HEK293 (cell line): Measurements from ENCODE around the gene USP1.

Experiments
- CTCF ChIA-PET: fragments of 350-600 bp; formaldehyde crosslinking; extraction: SDS; loops from one replicate; lab custom pipeline; 2021; ENCODE audit warnings: antibody characterized with exemption; lab: Yijun Ruan, JAX
- POLR2A ChIA-PET: fragments of 300-600 bp; formaldehyde crosslinking; extraction: SDS; loops from one replicate; lab custom pipeline; 2020; ENCODE audit warnings: antibody characterized with exemption, inconsistent platforms; lab: Yijun Ruan, JAX
- H3K27ac ChIP-seq: fragments of 200-500 bp; sonication (Bioruptor generic); 2 replicates; pipeline ENCODE4 v1.5.1; 2014; ENCODE audit warnings: low read depth, low read length, control low read depth, inconsistent platforms; ENCODE audit errors: extremely low read depth
- H3K36me3 ChIP-seq, 2 experiments: fragments of 200-500 bp in 1 of 2; sonication (Bioruptor generic) in 1 of 2; 1 replicate in 1 of 2; 2 replicates in 1 of 2; pipeline ENCODE4 v1.5.1; 2014 to 2017; ENCODE audit warnings: inconsistent platforms in 2 of 2, low read length in 2 of 2; ENCODE audit not compliant: control insufficient read depth in 2 of 2, insufficient read depth in 1 of 2
- H3K4me1 ChIP-seq: fragments of 200-500 bp; sonication (Bioruptor generic); 2 replicates; pipeline ENCODE4 v1.5.1; 2014; ENCODE audit warnings: mild to moderate bottlenecking, low read length, inconsistent platforms; ENCODE audit not compliant: control insufficient read depth, insufficient read depth
- H3K4me3 ChIP-seq: 2 replicates; pipeline ENCODE4 v1.5.1; 2011; ENCODE audit warnings: low read depth, mild to moderate bottlenecking, control low read depth, low read length, moderate library complexity
- H3K9me3 ChIP-seq: fragments of 200-500 bp; sonication (Bioruptor generic); 2 replicates; pipeline ENCODE4 v1.5.1; 2014; ENCODE audit warnings: low read depth, low read length, inconsistent platforms; ENCODE audit not compliant: control insufficient read depth, insufficient read depth
- EGR2 ChIP-seq: fragments of 450-650 bp; formaldehyde crosslinking; IDR thresholded peaks from 2 replicates; pipeline ENCODE4 v1.5.1; 2016; ENCODE audit warnings: low read depth, missing biosample characterization, missing genetic modification characterization
- HOXC10 ChIP-seq: sonication (generic); formaldehyde crosslinking; IDR thresholded peaks from 2 replicates; pipeline ENCODE4 v1.8.1; 2023; ENCODE audit warnings: mild to moderate bottlenecking, missing genetic modification reagents
- IKZF3 ChIP-seq: fragments of 450-650 bp; IDR thresholded peaks from 2 replicates; pipeline ENCODE4 v1.5.0; 2018; ENCODE audit warnings: missing biosample characterization, mild to moderate bottlenecking, missing genetic modification characterization, moderate library complexity
- KLF9 ChIP-seq: fragments of 450-650 bp; formaldehyde crosslinking; IDR thresholded peaks from 2 replicates; pipeline ENCODE4 v1.5.1; 2016; ENCODE audit warnings: missing biosample characterization, missing genetic modification characterization, low read depth
- MZF1 ChIP-seq: fragments of 450-650 bp; formaldehyde crosslinking; IDR thresholded peaks from 2 replicates; pipeline ENCODE4 v1.5.1; 2017; ENCODE audit warnings: missing biosample characterization, missing genetic modification characterization, borderline replicate concordance
- PRDM10 ChIP-seq: fragments of 450-650 bp; formaldehyde crosslinking; IDR thresholded peaks from 2 replicates; pipeline ENCODE4 v1.5.1; 2016; ENCODE audit warnings: missing biosample characterization, missing genetic modification characterization
- TCF7L2 ChIP-seq: IDR thresholded peaks from 2 replicates; pipeline ENCODE4 v1.6.1; 2011; ENCODE audit warnings: low read depth, mild to moderate bottlenecking, inconsistent platforms, low read length, moderate library complexity, borderline replicate concordance
- ZBTB11 ChIP-seq: fragments of 450-650 bp; formaldehyde crosslinking; conservative IDR thresholded peaks from 2 replicates; pipeline ENCODE4 v1.5.1; 2016; ENCODE audit warnings: low read depth, missing biosample characterization, missing genetic modification characterization
- ZFHX2 ChIP-seq: fragments of 450-650 bp; formaldehyde crosslinking; conservative IDR thresholded peaks from 2 replicates; pipeline ENCODE4 v1.5.1; 2016; ENCODE audit warnings: missing biosample characterization, missing genetic modification characterization
- ZFP37 ChIP-seq: fragments of 450-650 bp; formaldehyde crosslinking; IDR thresholded peaks from 2 replicates; pipeline ENCODE4 v1.5.1; 2016; ENCODE audit warnings: missing biosample characterization, missing genetic modification characterization
- ZNF148 ChIP-seq: fragments of 450-650 bp; formaldehyde crosslinking; IDR thresholded peaks from 2 replicates; pipeline ENCODE4 v1.5.0; 2017; ENCODE audit warnings: missing biosample characterization, missing genetic modification characterization, borderline replicate concordance
- ZNF280C ChIP-seq: fragments of 450-650 bp; formaldehyde crosslinking; IDR thresholded peaks from 2 replicates; pipeline ENCODE4 v1.5.1; 2016; ENCODE audit warnings: missing biosample characterization, missing genetic modification characterization
- ZNF639 ChIP-seq: fragments of 450-650 bp; formaldehyde crosslinking; IDR thresholded peaks from 2 replicates; pipeline ENCODE4 v1.5.1; 2016; ENCODE audit warnings: missing biosample characterization, missing genetic modification characterization
- ZNF701 ChIP-seq: fragments of 450-650 bp; formaldehyde crosslinking; IDR thresholded peaks from 2 replicates; pipeline ENCODE4 v1.5.1; 2016; ENCODE audit warnings: missing biosample characterization, missing genetic modification characterization
- ZSCAN4 ChIP-seq: fragments of 450-650 bp; formaldehyde crosslinking; IDR thresholded peaks from 2 replicates; pipeline ENCODE4 v1.5.1; 2017; ENCODE audit warnings: missing biosample characterization, missing genetic modification characterization
- ZSCAN5A ChIP-seq: fragments of 450-650 bp; formaldehyde crosslinking; IDR thresholded peaks from 2 replicates; pipeline ENCODE4 v1.5.1; 2016; ENCODE audit warnings: missing biosample characterization, missing genetic modification characterization

Gene USP1

DNA sequence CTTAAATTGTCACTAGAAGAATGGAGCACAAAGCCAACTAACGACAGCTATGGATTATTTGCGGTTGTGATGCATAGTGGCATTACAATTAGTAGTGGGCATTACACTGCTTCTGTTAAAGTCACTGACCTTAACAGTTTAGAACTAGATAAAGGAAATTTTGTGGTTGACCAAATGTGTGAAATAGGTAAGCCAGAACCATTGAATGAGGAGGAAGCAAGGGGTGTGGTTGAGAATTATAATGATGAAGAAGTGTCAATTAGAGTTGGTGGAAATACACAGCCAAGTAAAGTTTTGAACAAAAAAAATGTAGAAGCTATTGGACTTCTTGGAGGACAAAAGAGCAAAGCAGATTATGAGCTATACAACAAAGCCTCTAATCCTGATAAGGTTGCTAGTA lies 13.5 kb downstream of the USP1 start (continued):
- TF ChIP-seq MZF1 (tag by site-specific recombination) (no peak), ZNF701 (no peak), ZNF280C (tag by site-specific recombination) (no peak), ZNF148 (tag by site-specific recombination) (no peak), HOXC10 (no peak), TCF7L2 (no peak), KLF9 (tag by site-specific recombination) (no peak), ZNF639 (tag by site-specific recombination) (no peak)

- POLR2A ChIA-PET, result no interaction called here
- no peaks in the 10 kb centered on the region for H3K9me3 ChIP-seq
- no peak overlapping the region for H3K27ac ChIP-seq
- TF ChIP-seq IKZF3 (no peak), ZSCAN5A (tag by site-specific recombination) (no peak)
- no peaks in the 10 kb centered on the region for H3K4me1 ChIP-seq
- peaks cover 48 to 91% of the 10 kb centered on the region in 2 experiments for H3K36me3 ChIP-seq
- CTCF ChIA-PET, result interaction anchor here (0.7 kb wide), 1 partner anchor 720 kb away, joined by 3 read pairs; no protein-coding TSS in a partner anchor
- H3K4me3 ChIP-seq, result no peak overlapping the region
These were observed 16.1 kb downstream of the USP1 start for GRCh38 chr1:62452951-62453350.

- H3K36me3 ChIP-seq, result peaks cover 9 to 43% of the 10 kb centered on the region in 2 experiments
- CTCF ChIA-PET, result interaction anchor here (0.8 kb wide), 1 partner anchor 19 kb away, joined by 5 read pairs; no protein-coding TSS in a partner anchor
- H3K4me1 ChIP-seq, result no peaks in the 10 kb centered on the region
- H3K9me3 ChIP-seq, result no peaks in the 10 kb centered on the region
- POLR2A ChIA-PET, result interaction anchor here (0.6 kb wide), 1 partner anchor 1731 kb away, joined by 3 read pairs; no protein-coding TSS in a partner anchor
- no peak overlapping the region for H3K4me3 ChIP-seq
- H3K27ac ChIP-seq, result no peak overlapping the region
- TF ChIP-seq PRDM10 (tag by site-specific recombination), result peak; percentile 97
- TF ChIP-seq ZSCAN4, result peak; percentile 91
- TF ChIP-seq ZBTB11 (tag by site-specific recombination), result no peak
- peak; percentile 98 for TF ChIP-seq ZFHX2 (tag by site-specific recombination)
- 0 out of 2 replicates have a peak, but pooled peaks have one; percentile 53 for TF ChIP-seq ZFP37 (tag by site-specific recombination)
- TF ChIP-seq KLF9 (tag by site-specific recombination), result 0 out of 2 replicates have a peak, but pooled peaks have one; percentile 30
- peak; percentile 95 for TF ChIP-seq EGR2
These were observed 21.1 kb downstream of the USP1 start for GRCh38 chr1:62457955-62458354.
